Stomach smooth muscle (tissue), 2 donors: ENCODE data around the gene CUBN.

Source experiments
- H3K27ac ChIP-seq: one replicate; pipeline ENCODE4 v1.7.0; 2013; ENCODE audit warnings: mild to moderate bottlenecking, low read length, inconsistent platforms
- H3K27me3 ChIP-seq, 2 donors: one replicate each; pipeline ENCODE4 v1.7.0; 2013; ENCODE audit warnings: low read length in 2 of 2; ENCODE audit not compliant: insufficient read depth in 2 of 2, control insufficient read depth in 1 of 2
- H3K36me3 ChIP-seq, 2 donors: one replicate each; pipeline ENCODE4 v1.7.0; 2013; ENCODE audit warnings: low read length in 2 of 2; ENCODE audit not compliant: control insufficient read depth in 2 of 2, insufficient read depth in 2 of 2
- H3K4me1 ChIP-seq: one replicate; pipeline ENCODE4 v1.7.0; 2013; ENCODE audit warnings: low read length; ENCODE audit not compliant: control insufficient read depth, insufficient read depth
- H3K4me3 ChIP-seq, 2 donors: one replicate each; pipeline ENCODE4 v1.7.0; 2013; ENCODE audit warnings: low read length in 2 of 2
- H3K9ac ChIP-seq, 2 donors: one replicate each; pipeline ENCODE4 v1.7.0; 2013; ENCODE audit warnings: low read length in 2 of 2, mild to moderate bottlenecking in 1 of 2
- H3K9me3 ChIP-seq, 2 donors: one replicate each; pipeline ENCODE4 v1.7.0; 2013; ENCODE audit warnings: low read length in 2 of 2; ENCODE audit not compliant: control insufficient read depth in 2 of 2
- donor health status: healthy.
- donor health status: Pancreatic carcinoma.

Gene CUBN

GRCh38 chr10:17073725-17074540, 55.7 kb downstream of the CUBN start:
- H3K4me3 ChIP-seq = no peak overlapping the region
- H3K27me3 ChIP-seq = no peaks in the 10 kb centered on the region
- no peaks in the 10 kb centered on the region for H3K4me1 ChIP-seq
- no peaks in the 10 kb centered on the region for H3K9me3 ChIP-seq
- H3K9ac ChIP-seq = no peak overlapping the region
- no peaks in the 10 kb centered on the region for H3K36me3 ChIP-seq
- H3K27ac ChIP-seq = no peak overlapping the region

GRCh38 chr10:17068953-17069352, 60.7 kb downstream of the CUBN start:
- no peaks in the 10 kb centered on the region for H3K9me3 ChIP-seq
- H3K27ac ChIP-seq = no peak overlapping the region
- H3K4me3 ChIP-seq = no peak overlapping the region
- no peaks in the 10 kb centered on the region for H3K36me3 ChIP-seq
- H3K9ac ChIP-seq = no peak overlapping the region
- H3K27me3 ChIP-seq = no peaks in the 10 kb centered on the region
- H3K4me1 ChIP-seq = no peaks in the 10 kb centered on the region

- Histone ChIP-seq H3K9me3 (no peaks in the 10 kb centered on the region), H3K27ac (no peak overlapping the region), H3K4me3 (no peak overlapping the region), H3K27me3 (no peaks in the 10 kb centered on the region), H3K9ac (no peak overlapping the region), H3K36me3 (no peaks in the 10 kb centered on the region), H3K4me1 (no peaks in the 10 kb centered on the region)
Observed at GRCh38 chr10:17067376-17068264, 62.0 kb downstream of the CUBN start.

GRCh38 chr10:17066807-17067206, 62.8 kb downstream of the CUBN start:
- Histone ChIP-seq H3K4me3 (no peak overlapping the region), H3K4me1 (no peaks in the 10 kb centered on the region), H3K9me3 (no peaks in the 10 kb centered on the region), H3K9ac (no peak overlapping the region), H3K36me3 (no peaks in the 10 kb centered on the region), H3K27ac (no peak overlapping the region), H3K27me3 (no peaks in the 10 kb centered on the region)

GRCh38 chr10:17066000-17066399, 63.6 kb downstream of the CUBN start:
- Histone ChIP-seq H3K36me3 (no peaks in the 10 kb centered on the region), H3K9me3 (no peaks in the 10 kb centered on the region), H3K4me1 (no peaks in the 10 kb centered on the region), H3K4me3 (no peak overlapping the region), H3K9ac (no peak overlapping the region), H3K27me3 (no peaks in the 10 kb centered on the region), H3K27ac (no peak overlapping the region)

- Histone ChIP-seq H3K27ac (no peak overlapping the region), H3K4me1 (no peaks in the 10 kb centered on the region), H3K9me3 (no peaks in the 10 kb centered on the region)
Observed at GRCh38 chr10:17065273-17065672, 64.3 kb downstream of the CUBN start.

GRCh38 chr10:17064435-17064834, 65.2 kb downstream of the CUBN start:
- H3K36me3 ChIP-seq = no peaks in the 10 kb centered on the region
- no peak overlapping the region for H3K27ac ChIP-seq
- no peaks in the 10 kb centered on the region for H3K9me3 ChIP-seq
- H3K4me1 ChIP-seq = no peaks in the 10 kb centered on the region
- no peak overlapping the region for H3K4me3 ChIP-seq
- H3K9ac ChIP-seq = no peak overlapping the region
- H3K27me3 ChIP-seq = no peaks in the 10 kb centered on the region

More at GRCh38 chr10:17065273-17065672, 64.3 kb downstream of the CUBN start:
- Histone ChIP-seq H3K4me3 (no peak overlapping the region), H3K27me3 (no peaks in the 10 kb centered on the region), H3K9ac (no peak overlapping the region), H3K36me3 (no peaks in the 10 kb centered on the region)

- Histone ChIP-seq H3K9me3 (no peaks in the 10 kb centered on the region), H3K36me3 (no peaks in the 10 kb centered on the region), H3K4me1 (no peaks in the 10 kb centered on the region), H3K4me3 (no peak overlapping the region), H3K27me3 (no peaks in the 10 kb centered on the region), H3K27ac (no peak overlapping the region), H3K9ac (no peak overlapping the region)
Observed at GRCh38 chr10:17062955-17063484, 66.6 kb downstream of the CUBN start.

GRCh38 chr10:17062493-17062892, 67.1 kb downstream of the CUBN start:
- H3K27ac ChIP-seq = no peak overlapping the region
- no peaks in the 10 kb centered on the region for H3K4me1 ChIP-seq
- H3K27me3 ChIP-seq = no peaks in the 10 kb centered on the region
- H3K9me3 ChIP-seq = no peaks in the 10 kb centered on the region
- H3K36me3 ChIP-seq = no peaks in the 10 kb centered on the region
- H3K9ac ChIP-seq = no peak overlapping the region
- H3K4me3 ChIP-seq = no peak overlapping the region

- Histone ChIP-seq H3K27me3 (no peaks in the 10 kb centered on the region), H3K4me3 (no peak overlapping the region), H3K36me3 (no peaks in the 10 kb centered on the region), H3K9me3 (no peaks in the 10 kb centered on the region), H3K4me1 (no peaks in the 10 kb centered on the region), H3K27ac (no peak overlapping the region), H3K9ac (no peak overlapping the region)
Observed at GRCh38 chr10:17062009-17062408, 67.6 kb downstream of the CUBN start.
